CD4-positive, alpha-beta memory T cell (primary cell): ENCODE results near the gene BCAS1. TPM values are rescaled to one million over a fixed set of nuclear protein-coding genes. Genes with fewer than 3 reads are reported as not detected.
"Not testable (repeated sequence)": the region's sequence is repeated elsewhere in the genome, so short reads cannot be mapped to it uniquely, and the experiment has no call there.

ENCODE experiments used
- CTCF ChIA-PET: fragments of 350-600 bp; sonication (Branson Sonifier 250); formaldehyde crosslinking; loops from one replicate; lab custom pipeline; 2021; ENCODE audit warnings: inconsistent platforms; ENCODE audit not compliant: partially characterized antibody; lab: Charles Lee
- POLR2A ChIA-PET: fragments of 350-600 bp; sonication (Branson Sonifier 250); formaldehyde crosslinking; loops from one replicate; lab custom pipeline; 2021; ENCODE audit not compliant: partially characterized antibody; lab: Charles Lee
- DNase-seq, 5 donors: peaks; one replicate each; pipeline versions ENCODE4 v3.0.0 to v3.0.0-alpha.2; 2020 to 2022; ENCODE audit warnings: mixed read lengths in 1 of 5
- H3K27ac ChIP-seq: one replicate; pipeline ENCODE4 v1.7.0; 2013; ENCODE audit warnings: low read depth, low read length
- H3K27me3 ChIP-seq: 2 replicates; pipeline ENCODE4 v1.7.0; 2013; ENCODE audit warnings: mild to moderate bottlenecking, low read length, moderate library complexity; ENCODE audit not compliant: insufficient read depth
- H3K36me3 ChIP-seq: 2 replicates; pipeline ENCODE4 v1.7.0; 2013; ENCODE audit warnings: mild to moderate bottlenecking, low read length, moderate library complexity; ENCODE audit not compliant: insufficient read depth
- H3K4me1 ChIP-seq: 2 replicates; pipeline ENCODE4 v1.7.0; 2013; ENCODE audit warnings: mild to moderate bottlenecking, low read length, moderate library complexity; ENCODE audit not compliant: insufficient read depth
- H3K4me3 ChIP-seq, 2 donors: one replicate each; pipeline ENCODE4 v1.7.0; 2013; ENCODE audit warnings: low read length in 2 of 2, mild to moderate bottlenecking in 1 of 2
- H3K9me3 ChIP-seq, 2 donors: one replicate each; pipeline ENCODE4 v1.7.0; 2013; ENCODE audit warnings: low read length in 2 of 2, control low read depth in 1 of 2; ENCODE audit not compliant: control insufficient read depth in 1 of 2
- H3K27ac Mint-ChIP-seq, 7 donors: one replicate each; pipeline ENCODE4 v1.8.0; 2020 to 2021; ENCODE audit warnings: mixed read lengths in 7 of 7, mild to moderate bottlenecking in 6 of 7, inconsistent platforms in 3 of 7, moderate library complexity in 3 of 7
- H3K27me3 Mint-ChIP-seq, 2 donors: one replicate each; pipeline ENCODE4 v1.8.0; 2020 to 2021; ENCODE audit warnings: mixed read lengths in 2 of 2
- H3K36me3 Mint-ChIP-seq, 2 donors: one replicate each; pipeline ENCODE4 v1.8.0; 2020 to 2021; ENCODE audit warnings: mixed read lengths in 2 of 2, inconsistent platforms in 1 of 2, mild to moderate bottlenecking in 1 of 2
- H3K4me1 Mint-ChIP-seq, 4 donors: one replicate each; pipeline ENCODE4 v1.8.0; 2020 to 2021; ENCODE audit warnings: mixed read lengths in 4 of 4, mild to moderate bottlenecking in 1 of 4
- H3K4me3 Mint-ChIP-seq, 8 donors: one replicate each; pipeline ENCODE4 v1.8.0; 2020 to 2021; ENCODE audit warnings: mixed read lengths in 8 of 8, mild to moderate bottlenecking in 7 of 8, moderate library complexity in 6 of 8, inconsistent platforms in 3 of 8
- H3K9me3 Mint-ChIP-seq, 8 donors: one replicate each; pipeline ENCODE4 v1.8.0; 2020 to 2021; ENCODE audit warnings: mixed read lengths in 8 of 8, mild to moderate bottlenecking in 5 of 8, inconsistent platforms in 3 of 8, moderate library complexity in 1 of 8
- intact Hi-C: fragments of 100-400 bp; cut with micrococcal nuclease; formaldehyde crosslinking; loops from one replicate; pipeline ENCODE4 v1.15.1; 2023
- polyA plus RNA-seq, 2 donors: library from polyadenylated mRNA; unstranded; fragments of 300-500 nt; fragmentation: Illumina TruSeq; gene quantifications; one replicate each; pipeline ENCODE4 v1.2.3, GENCODE V29; 2021
- total RNA-seq, 2 experiments: library from RNA; stranded (reverse); gene quantifications; one replicate each; pipeline ENCODE4 v1.2.3, GENCODE V29; 2021

The BCAS1 gene
- total and polyA plus RNA-seq, 4 experiments from 2014 or later, result 0.17 to 0.32 (median 0.25) TPM; not detected in 1

GRCh38 chr20:53974785-53975555 lies 95.4 kb downstream of the BCAS1 start:
- intact Hi-C loops, result no loop called here
- Histone ChIP-seq H3K9me3 (no peaks in the 10 kb centered on the region), H3K4me3 (no peak overlapping the region), H3K27me3 (no peaks in the 10 kb centered on the region), H3K36me3 (no peaks in the 10 kb centered on the region), H3K27ac (no peak overlapping the region), H3K4me1 (no peaks in the 10 kb centered on the region)
- Mint-ChIP-seq H3K27me3 (peaks cover 0 to 1% of the 10 kb centered on the region in 2 donors), H3K4me1 (no peaks in the 10 kb centered on the region), H3K4me3 (no peak overlapping the region), H3K9me3 (peaks cover 2 to 15% (median 6%) of the 10 kb centered on the region in 8 donors), H3K36me3 (no peaks in the 10 kb centered on the region), H3K27ac (no peak overlapping the region)
- CTCF ChIA-PET, result no interaction called here
- DNase-seq, result no peak
- POLR2A ChIA-PET, result no interaction called here

- H3K27me3 ChIP-seq, POLR2A ChIA-PET, H3K4me1 Mint-ChIP-seq, H3K27me3 Mint-ChIP-seq, H3K4me3 ChIP-seq, H3K36me3 Mint-ChIP-seq, DNase-seq, H3K27ac ChIP-seq, H3K4me1 ChIP-seq, H3K36me3 ChIP-seq, intact Hi-C loops, H3K9me3 ChIP-seq, H3K4me3 Mint-ChIP-seq, H3K27ac Mint-ChIP-seq: not testable (repeated sequence)
- CTCF ChIA-PET, result interaction anchor here (1.2 kb wide), 1 partner anchor 15 kb away, joined by 3 read pairs; no protein-coding TSS in a partner anchor
- H3K9me3 Mint-ChIP-seq, result peaks cover 2 to 15% (median 6%) of the 10 kb centered on the region in 8 donors
Observed at GRCh38 chr20:53973882-53974281, 96.5 kb downstream of the BCAS1 start.

DNA sequence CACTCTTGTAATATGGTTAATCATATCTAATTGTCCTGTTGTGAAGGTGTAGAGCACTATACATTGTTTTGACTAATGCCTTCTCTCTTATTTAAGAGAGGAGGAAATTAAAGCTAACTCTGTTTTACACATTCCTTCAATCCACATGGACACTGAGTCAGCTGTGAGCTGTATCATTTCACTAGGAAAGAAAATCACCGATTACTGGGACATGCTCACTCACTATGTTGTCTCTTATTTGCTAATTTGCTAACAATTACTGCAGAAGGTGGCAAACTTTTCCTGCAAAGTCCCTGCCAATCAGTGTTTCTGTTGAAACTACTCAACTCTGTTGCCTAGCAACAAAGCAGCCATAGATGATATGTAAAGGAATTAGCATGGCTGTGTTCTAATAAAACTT lies 98.2 kb downstream of the BCAS1 start:
- CTCF ChIA-PET, result no interaction called here
- Mint-ChIP-seq H3K27ac (no peak overlapping the region), H3K27me3 (peaks cover 0 to 1% of the 10 kb centered on the region in 2 donors), H3K36me3 (no peaks in the 10 kb centered on the region), H3K9me3 (peaks cover 2 to 15% (median 5%) of the 10 kb centered on the region in 8 donors), H3K4me1 (no peaks in the 10 kb centered on the region), H3K4me3 (no peak overlapping the region)
- Histone ChIP-seq H3K27ac (no peak overlapping the region), H3K36me3 (no peaks in the 10 kb centered on the region), H3K4me3 (no peak overlapping the region), H3K27me3 (no peaks in the 10 kb centered on the region), H3K4me1 (no peaks in the 10 kb centered on the region), H3K9me3 (no peaks in the 10 kb centered on the region)
- no peak for DNase-seq
- POLR2A ChIA-PET, result no interaction called here
- intact Hi-C loops, result no loop called here

- ChIA-PET CTCF (no interaction called here), POLR2A (no interaction called here)
- H3K36me3 ChIP-seq, result no peaks in the 10 kb centered on the region
- H3K4me1 Mint-ChIP-seq, result no peaks in the 10 kb centered on the region
- intact Hi-C loops, result no loop called here
- no peak overlapping the region for H3K27ac Mint-ChIP-seq
- peaks cover 0 to 9% (median 1%) of the 10 kb centered on the region in 8 donors for H3K9me3 Mint-ChIP-seq
- H3K27me3 ChIP-seq, result no peaks in the 10 kb centered on the region
- no peak overlapping the region for H3K4me3 Mint-ChIP-seq
- no peaks in the 10 kb centered on the region for H3K36me3 Mint-ChIP-seq
- no peaks in the 10 kb centered on the region for H3K9me3 ChIP-seq
- DNase-seq, result no peak
- peaks cover 1 to 8% of the 10 kb centered on the region in 2 donors for H3K27me3 Mint-ChIP-seq
- H3K4me3 ChIP-seq, result no peak overlapping the region
- H3K27ac ChIP-seq, result no peak overlapping the region
- no peaks in the 10 kb centered on the region for H3K4me1 ChIP-seq
Observed at GRCh38 chr20:53971096-53971683, 99.2 kb downstream of the BCAS1 start.

DNA sequence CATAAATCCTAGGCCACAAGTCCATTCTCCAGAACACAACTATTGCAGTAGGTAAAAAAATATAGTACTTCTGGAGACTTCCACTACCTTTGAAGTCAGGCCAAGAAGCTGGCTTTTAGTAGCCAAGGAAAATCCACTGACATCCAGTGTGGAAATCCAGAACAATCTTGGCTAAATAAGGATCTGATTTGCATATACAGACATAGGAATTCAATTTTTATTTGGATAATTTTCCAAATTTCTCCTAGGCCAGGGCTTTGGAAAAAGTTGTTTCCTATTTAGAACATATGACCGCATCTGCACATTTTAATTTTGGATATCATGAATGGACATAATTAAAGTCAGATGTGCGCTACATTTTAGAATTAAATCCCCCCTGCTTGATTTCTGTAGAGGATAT lies 100.2 kb downstream of the BCAS1 start:
- Mint-ChIP-seq H3K27ac (no peak overlapping the region), H3K36me3 (no peaks in the 10 kb centered on the region), H3K9me3 (peaks cover 0 to 9% (median under 1%) of the 10 kb centered on the region in 8 donors), H3K27me3 (peaks cover 1 to 8% of the 10 kb centered on the region in 2 donors), H3K4me3 (no peak overlapping the region), H3K4me1 (no peaks in the 10 kb centered on the region)
- Histone ChIP-seq H3K9me3 (no peaks in the 10 kb centered on the region), H3K27me3 (no peaks in the 10 kb centered on the region), H3K4me1 (no peaks in the 10 kb centered on the region), H3K36me3 (no peaks in the 10 kb centered on the region), H3K4me3 (no peak overlapping the region), H3K27ac (no peak overlapping the region)
- intact Hi-C loops, result no loop called here
- ChIA-PET CTCF (no interaction called here), POLR2A (no interaction called here)
- DNase-seq, result no peak

- H3K27ac ChIP-seq, result no peak overlapping the region
- no peaks in the 10 kb centered on the region for H3K36me3 ChIP-seq
- CTCF ChIA-PET, result no interaction called here
- no peaks in the 10 kb centered on the region for H3K36me3 Mint-ChIP-seq
- no peak for DNase-seq
- no peaks in the 10 kb centered on the region for H3K4me1 ChIP-seq
- no peaks in the 10 kb centered on the region for H3K27me3 ChIP-seq
- peaks cover 2 to 14% of the 10 kb centered on the region in 2 donors for H3K27me3 Mint-ChIP-seq
- intact Hi-C loops, result no loop called here
- H3K9me3 Mint-ChIP-seq, result no peaks in the 10 kb centered on the region
- no peak overlapping the region for H3K4me3 Mint-ChIP-seq
- H3K4me3 ChIP-seq, result no peak overlapping the region
- H3K27ac Mint-ChIP-seq, result no peak overlapping the region
- H3K9me3 ChIP-seq, result no peaks in the 10 kb centered on the region
- H3K4me1 Mint-ChIP-seq, result no peaks in the 10 kb centered on the region
- POLR2A ChIA-PET, result no interaction called here
Observed at GRCh38 chr20:53967527-53967926, 102.9 kb downstream of the BCAS1 start.

- peaks cover 2 to 14% of the 10 kb centered on the region in 2 donors for H3K27me3 Mint-ChIP-seq
- H3K27me3 ChIP-seq, result no peaks in the 10 kb centered on the region
- H3K4me3 Mint-ChIP-seq, result no peak overlapping the region
- intact Hi-C loops, result no loop called here
- no peaks in the 10 kb centered on the region for H3K36me3 ChIP-seq
- H3K9me3 Mint-ChIP-seq, result no peaks in the 10 kb centered on the region
- no peaks in the 10 kb centered on the region for H3K36me3 Mint-ChIP-seq
- no peaks in the 10 kb centered on the region for H3K4me1 ChIP-seq
- H3K27ac ChIP-seq, result no peak overlapping the region
- no peaks in the 10 kb centered on the region for H3K9me3 ChIP-seq
- ChIA-PET CTCF (no interaction called here), POLR2A (no interaction called here)
- DNase-seq, result no peak
- H3K4me3 ChIP-seq, result no peak overlapping the region
- no peaks in the 10 kb centered on the region for H3K4me1 Mint-ChIP-seq
- no peak overlapping the region for H3K27ac Mint-ChIP-seq
Observed at GRCh38 chr20:53966774-53967398, 103.5 kb downstream of the BCAS1 start.
